Vagina (tissue), 2 donors: ENCODE measurements around the gene SMPD4.
"Not testable (repeated sequence)": the region's sequence is repeated elsewhere in the genome, so short reads cannot be mapped to it uniquely, and the experiment has no call there.

Experiments used
- POLR2A ChIP-seq, 2 donors: fragments of 450-650 bp; IDR thresholded peaks; one replicate each; pipeline ENCODE4 v1.6.1; 2017; ENCODE audit warnings: antibody characterized with exemption in 2 of 2, mild to moderate bottlenecking in 2 of 2, moderate library complexity in 2 of 2
- TF ChIP-seq, protein P1 (sequence below), 3 experiments: fragments of 450-650 bp in 2 of 3; fragments of 200-600 bp in 1 of 3; sonication (generic) in 1 of 3; IDR thresholded peaks; one replicate each; pipeline ENCODE4 v1.5.1; 2017 to 2019; ENCODE audit warnings: antibody characterized with exemption in 3 of 3, mild to moderate bottlenecking in 2 of 3, moderate library complexity in 2 of 3

DNA sequence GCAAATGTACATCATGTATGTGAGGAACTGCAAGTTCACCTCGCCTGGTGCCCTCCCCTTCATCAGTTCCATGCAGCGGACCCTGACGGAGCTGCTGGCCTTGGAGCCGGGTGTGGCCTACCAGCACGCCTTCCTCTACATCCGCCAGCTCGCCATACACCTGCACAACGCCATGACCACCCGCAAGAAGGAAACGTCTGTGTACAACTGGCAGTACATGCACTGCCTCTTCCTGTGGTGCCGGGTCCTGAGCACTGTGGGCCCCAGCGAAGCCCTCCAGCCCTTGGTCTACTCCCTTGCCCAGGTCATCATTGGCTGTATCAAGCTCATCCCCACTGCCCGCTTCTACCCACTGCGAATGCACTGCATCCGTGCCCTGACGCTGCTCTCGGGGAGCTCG is 49.0 kb upstream of the SMPD4 start:
- not testable (repeated sequence) for TF ChIP-seq POLR2A (IDR thresholded peaks at IDR 0.05)
- TF ChIP-seq, protein P1, sequence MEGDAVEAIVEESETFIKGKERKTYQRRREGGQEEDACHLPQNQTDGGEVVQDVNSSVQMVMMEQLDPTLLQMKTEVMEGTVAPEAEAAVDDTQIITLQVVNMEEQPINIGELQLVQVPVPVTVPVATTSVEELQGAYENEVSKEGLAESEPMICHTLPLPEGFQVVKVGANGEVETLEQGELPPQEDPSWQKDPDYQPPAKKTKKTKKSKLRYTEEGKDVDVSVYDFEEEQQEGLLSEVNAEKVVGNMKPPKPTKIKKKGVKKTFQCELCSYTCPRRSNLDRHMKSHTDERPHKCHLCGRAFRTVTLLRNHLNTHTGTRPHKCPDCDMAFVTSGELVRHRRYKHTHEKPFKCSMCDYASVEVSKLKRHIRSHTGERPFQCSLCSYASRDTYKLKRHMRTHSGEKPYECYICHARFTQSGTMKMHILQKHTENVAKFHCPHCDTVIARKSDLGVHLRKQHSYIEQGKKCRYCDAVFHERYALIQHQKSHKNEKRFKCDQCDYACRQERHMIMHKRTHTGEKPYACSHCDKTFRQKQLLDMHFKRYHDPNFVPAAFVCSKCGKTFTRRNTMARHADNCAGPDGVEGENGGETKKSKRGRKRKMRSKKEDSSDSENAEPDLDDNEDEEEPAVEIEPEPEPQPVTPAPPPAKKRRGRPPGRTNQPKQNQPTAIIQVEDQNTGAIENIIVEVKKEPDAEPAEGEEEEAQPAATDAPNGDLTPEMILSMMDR (IDR thresholded peaks at IDR 0.05) = not testable (repeated sequence)
